ENCODE measurements around the gene DTNBP1.

DNA sequence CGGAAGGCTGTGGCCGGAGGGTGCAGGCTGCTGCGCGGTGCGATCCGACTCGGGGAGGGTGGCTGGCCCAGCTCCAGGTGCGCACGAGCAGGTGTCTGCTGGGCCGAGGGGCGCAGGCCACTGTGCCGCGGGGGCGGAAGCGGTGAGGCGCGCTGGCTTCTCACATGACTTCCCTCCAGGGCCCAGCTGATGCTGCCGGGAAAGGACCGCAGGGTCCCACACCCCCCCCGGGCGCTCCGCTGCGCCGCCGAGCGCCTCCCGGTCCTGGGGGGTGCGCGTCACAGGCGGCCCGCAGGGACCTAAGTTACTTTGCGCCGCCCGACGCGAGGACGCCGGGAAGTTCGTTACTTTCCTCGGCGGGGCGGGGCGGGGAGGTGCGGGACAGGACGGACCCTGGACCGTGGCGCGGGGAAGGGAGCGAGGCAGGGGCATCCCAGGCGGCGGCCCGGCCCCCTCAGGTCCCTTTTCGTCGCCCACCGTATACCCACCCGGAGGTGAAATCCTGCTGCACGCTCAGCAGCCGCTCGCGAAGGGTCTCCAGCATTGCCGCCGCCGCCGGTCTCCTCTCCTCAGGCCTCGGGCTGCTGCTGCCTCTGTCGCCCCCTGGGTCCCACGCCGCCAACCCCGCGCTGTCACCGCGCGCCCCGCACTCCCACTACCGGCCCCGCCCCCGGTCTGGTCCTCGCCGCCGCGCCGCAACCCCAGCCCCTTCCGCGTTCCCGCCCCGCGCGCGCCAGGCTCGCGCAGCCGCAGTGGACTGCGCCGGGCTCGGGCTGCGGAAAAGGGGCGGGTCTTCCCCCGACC is at the start of gene DTNBP1:
- TF ChIP-seq, protein P1, sequence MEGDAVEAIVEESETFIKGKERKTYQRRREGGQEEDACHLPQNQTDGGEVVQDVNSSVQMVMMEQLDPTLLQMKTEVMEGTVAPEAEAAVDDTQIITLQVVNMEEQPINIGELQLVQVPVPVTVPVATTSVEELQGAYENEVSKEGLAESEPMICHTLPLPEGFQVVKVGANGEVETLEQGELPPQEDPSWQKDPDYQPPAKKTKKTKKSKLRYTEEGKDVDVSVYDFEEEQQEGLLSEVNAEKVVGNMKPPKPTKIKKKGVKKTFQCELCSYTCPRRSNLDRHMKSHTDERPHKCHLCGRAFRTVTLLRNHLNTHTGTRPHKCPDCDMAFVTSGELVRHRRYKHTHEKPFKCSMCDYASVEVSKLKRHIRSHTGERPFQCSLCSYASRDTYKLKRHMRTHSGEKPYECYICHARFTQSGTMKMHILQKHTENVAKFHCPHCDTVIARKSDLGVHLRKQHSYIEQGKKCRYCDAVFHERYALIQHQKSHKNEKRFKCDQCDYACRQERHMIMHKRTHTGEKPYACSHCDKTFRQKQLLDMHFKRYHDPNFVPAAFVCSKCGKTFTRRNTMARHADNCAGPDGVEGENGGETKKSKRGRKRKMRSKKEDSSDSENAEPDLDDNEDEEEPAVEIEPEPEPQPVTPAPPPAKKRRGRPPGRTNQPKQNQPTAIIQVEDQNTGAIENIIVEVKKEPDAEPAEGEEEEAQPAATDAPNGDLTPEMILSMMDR (conservative IDR thresholded peaks at IDR 0.05; ENCODE audit: low read length): no peak
- no peak for TF ChIP-seq EZH2phosphoT487 (IDR thresholded peaks at IDR 0.05; ENCODE audit: borderline replicate concordance, low read depth, low read length)

Data from OCI-LY7 (cell line).